Epithelial cell of esophagus (primary cell): ENCODE data around the gene PLCB1.

Experiments
- DNase-seq: peaks from one replicate; pipeline ENCODE4 v3.0.0; 2010; ENCODE audit warnings: low read depth
- H3K4me3 ChIP-seq: 2 replicates; pipeline ENCODE4 v1.5.1; 2011; ENCODE audit warnings: mild to moderate bottlenecking, low read length, control low read depth
- TF ChIP-seq, protein P1 (sequence below): IDR thresholded peaks from 2 replicates; pipeline ENCODE4 v1.5.1; 2011; ENCODE audit warnings: low read depth, mild to moderate bottlenecking, low read length, control low read depth, inconsistent platforms; ENCODE audit not compliant: insufficient read depth; ENCODE audit errors: missing control alignments

PLCB1 gene

DNA sequence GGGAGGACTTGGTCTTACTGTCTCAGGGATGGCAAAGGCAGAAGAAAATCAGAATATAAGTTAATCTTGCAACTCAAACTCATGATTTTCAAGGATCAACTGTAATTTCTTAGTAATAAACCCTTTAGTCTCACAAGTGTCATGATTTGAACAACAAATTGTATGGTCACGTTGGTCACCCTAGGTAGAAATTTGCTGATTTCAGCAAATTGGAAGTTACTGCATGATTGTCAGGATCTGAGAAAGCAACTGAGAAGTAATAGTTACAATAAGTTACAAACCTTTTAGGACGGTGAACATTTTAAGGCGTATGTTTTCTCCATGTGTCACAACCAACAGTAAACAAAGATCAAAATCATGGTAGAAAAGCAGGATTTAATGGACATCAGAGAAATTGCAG lies 375.2 kb downstream of the PLCB1 start:
- DNase-seq, result no peak
- TF ChIP-seq, protein P1, sequence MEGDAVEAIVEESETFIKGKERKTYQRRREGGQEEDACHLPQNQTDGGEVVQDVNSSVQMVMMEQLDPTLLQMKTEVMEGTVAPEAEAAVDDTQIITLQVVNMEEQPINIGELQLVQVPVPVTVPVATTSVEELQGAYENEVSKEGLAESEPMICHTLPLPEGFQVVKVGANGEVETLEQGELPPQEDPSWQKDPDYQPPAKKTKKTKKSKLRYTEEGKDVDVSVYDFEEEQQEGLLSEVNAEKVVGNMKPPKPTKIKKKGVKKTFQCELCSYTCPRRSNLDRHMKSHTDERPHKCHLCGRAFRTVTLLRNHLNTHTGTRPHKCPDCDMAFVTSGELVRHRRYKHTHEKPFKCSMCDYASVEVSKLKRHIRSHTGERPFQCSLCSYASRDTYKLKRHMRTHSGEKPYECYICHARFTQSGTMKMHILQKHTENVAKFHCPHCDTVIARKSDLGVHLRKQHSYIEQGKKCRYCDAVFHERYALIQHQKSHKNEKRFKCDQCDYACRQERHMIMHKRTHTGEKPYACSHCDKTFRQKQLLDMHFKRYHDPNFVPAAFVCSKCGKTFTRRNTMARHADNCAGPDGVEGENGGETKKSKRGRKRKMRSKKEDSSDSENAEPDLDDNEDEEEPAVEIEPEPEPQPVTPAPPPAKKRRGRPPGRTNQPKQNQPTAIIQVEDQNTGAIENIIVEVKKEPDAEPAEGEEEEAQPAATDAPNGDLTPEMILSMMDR, result no peak

DNA sequence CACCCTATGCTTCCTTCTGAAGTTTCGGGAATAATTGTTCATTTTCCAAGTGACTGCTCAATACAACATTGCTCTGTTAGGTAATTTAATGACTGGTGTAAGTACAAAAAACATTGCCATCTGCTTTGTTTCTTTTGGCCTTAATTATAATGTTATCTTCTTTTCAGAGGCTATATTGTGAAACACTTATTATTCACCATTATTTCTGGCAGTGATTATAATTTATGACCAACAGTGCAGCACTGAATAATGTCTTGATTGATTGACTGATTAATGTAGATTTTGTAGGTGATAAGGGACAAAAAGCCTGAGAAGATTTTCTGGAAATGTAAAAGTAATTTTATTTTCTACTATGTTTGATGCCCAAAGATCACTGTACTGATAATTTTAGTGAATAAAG lies 377.7 kb downstream of the PLCB1 start:
- H3K4me3 ChIP-seq, result no peak overlapping the region
- no peak for DNase-seq
- TF ChIP-seq, protein P1, result no peak

More for the DNA sequence above, 375.2 kb downstream of the PLCB1 start:
- H3K4me3 ChIP-seq, result no peak overlapping the region

DNA sequence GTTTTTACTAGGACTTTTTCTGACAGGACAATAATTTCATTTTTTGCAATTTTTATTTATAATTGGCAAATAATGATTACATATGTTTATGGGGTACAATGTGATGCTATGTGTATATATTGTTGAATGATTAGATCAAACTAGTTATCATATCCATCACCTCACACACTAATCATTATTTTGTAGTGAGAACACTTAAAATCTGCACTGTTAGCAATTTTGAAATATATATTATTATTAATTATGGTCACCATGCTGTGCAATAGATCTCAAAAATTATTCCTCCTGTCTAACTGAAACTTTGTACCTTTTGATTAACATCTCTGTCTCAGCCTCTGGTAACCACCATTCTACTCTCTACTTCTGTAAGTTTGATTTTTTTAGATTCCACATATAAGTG lies 378.7 kb downstream of the PLCB1 start:
- DNase-seq, result no peak
- TF ChIP-seq, protein P1, result no peak
- H3K4me3 ChIP-seq, result no peak overlapping the region

DNA sequence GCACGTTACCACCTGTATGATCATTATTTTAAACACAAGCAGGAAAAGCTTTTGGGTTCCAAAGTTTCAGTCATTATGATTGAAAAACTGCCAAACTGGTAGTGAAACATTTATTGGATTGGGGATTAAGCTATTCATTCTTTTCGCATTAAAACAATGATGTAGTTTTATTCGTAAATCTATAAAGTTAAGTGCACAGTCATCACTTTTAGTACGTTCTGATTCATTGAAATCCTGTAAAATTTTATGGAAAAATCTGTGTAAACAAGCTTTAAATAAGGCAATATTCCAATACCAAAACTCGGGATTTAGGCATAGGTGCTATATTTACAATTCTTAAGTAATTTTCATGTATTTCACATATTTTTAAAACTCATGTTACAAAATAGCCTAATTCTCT lies 379.9 kb downstream of the PLCB1 start:
- TF ChIP-seq, protein P1, result no peak
- H3K4me3 ChIP-seq, result no peak overlapping the region
- DNase-seq, result no peak

DNA sequence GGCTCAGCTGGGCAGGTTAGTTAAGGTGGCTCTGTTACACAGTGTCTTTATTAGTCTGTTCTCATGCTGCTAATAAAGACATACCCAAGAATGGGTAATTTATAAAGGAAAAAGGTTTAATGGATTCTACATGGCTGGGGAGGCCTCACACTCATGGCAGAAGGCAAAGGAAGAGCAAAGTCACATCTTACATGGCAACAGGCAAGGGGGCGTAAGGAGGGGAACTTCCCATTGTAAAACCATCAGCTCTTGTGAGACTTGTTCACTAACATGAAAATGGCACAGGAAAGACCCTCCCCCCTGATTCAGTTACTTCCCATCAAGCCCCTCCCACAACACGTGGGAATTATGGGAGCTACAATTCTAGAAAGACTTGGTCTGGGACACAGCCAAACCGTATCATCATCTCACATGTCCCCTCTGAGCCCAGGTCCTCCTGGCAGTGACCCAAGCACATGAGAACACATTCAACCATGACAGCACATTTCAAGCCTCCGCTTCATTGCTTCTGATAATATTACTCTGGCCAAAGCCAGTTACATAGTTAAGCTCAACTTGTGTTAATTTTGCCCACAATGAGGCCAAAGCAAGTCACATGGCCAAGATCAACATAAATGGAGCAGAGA lies 383.9 kb downstream of the PLCB1 start:
- H3K4me3 ChIP-seq, result no peak overlapping the region
- DNase-seq, result no peak
- TF ChIP-seq, protein P1, result no peak

DNA sequence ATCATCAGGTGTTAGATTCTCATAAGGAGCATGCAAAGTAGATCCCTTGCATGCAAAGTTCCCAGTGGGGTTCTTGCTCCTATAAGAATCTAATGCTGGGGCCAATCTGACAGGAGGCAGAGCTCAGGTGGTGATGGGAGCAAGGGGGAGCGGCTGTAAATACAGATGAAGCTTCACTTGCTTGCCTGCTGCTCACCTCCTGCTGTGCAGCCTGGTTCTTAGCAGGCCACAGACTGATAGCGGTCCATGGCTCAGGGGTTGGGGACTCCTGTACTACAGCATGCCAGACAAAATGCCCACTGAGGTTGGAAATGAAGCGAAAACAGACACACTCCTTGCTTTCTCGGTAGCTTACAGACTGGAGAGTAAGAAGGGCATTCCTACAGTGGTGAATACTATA lies 386.8 kb downstream of the PLCB1 start:
- TF ChIP-seq, protein P1, result no peak
- no peak overlapping the region for H3K4me3 ChIP-seq
- no peak for DNase-seq

DNA sequence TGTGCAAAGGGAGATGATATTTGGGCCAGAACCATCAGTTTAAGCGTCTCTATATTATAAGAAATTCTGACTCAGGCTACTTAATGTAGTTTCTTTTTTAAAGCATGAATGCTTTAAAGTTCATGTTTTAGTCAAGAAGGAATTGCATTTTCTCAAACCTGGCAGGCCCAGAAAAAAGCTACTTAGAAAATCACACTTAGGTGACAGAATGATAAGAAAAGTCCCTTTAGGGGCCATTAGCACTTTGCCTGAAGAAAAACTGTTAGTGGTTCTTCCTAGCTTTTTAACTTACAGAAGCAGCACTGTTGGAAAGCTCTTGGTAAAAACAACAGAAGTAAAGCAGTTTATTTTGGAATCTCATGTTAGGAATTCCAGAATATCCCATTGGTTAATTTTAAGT lies 387.8 kb downstream of the PLCB1 start:
- H3K4me3 ChIP-seq, result no peak overlapping the region
- DNase-seq, result no peak
- TF ChIP-seq, protein P1, result no peak
